Embryonic facial prominence (tissue), 1 donor: ENCODE data around the gene ZNF343.

Experiments
- DNase-seq: peaks from one replicate; pipeline ENCODE4 v3.0.0-alpha.2; 2016; ENCODE audit errors: extremely low spot score

Gene ZNF343

GRCh38 chr20:2473516-2473915 is 35.2 kb downstream of the ZNF343 start:
- no peak for DNase-seq

- DNase-seq: peak; percentile 98
These were observed 38.1 kb downstream of the ZNF343 start, which contains the start of gene SNRPB for GRCh38 chr20:2470423-2471193. SNRPB (minus strand) TSS chr20:2470789; CDS start chr20:2470690, 99 bp downstream.

- peak; percentile 26 for DNase-seq
These were observed 38.7 kb downstream of the ZNF343 start for GRCh38 chr20:2469991-2470422.

GRCh38 chr20:2468581-2469407 is 39.9 kb downstream of the ZNF343 start:
- no peak for DNase-seq

- DNase-seq: no peak
These were observed 41.3 kb downstream of the ZNF343 start for GRCh38 chr20:2467412-2467811.

- no peak for DNase-seq
These were observed 43.6 kb downstream of the ZNF343 start for GRCh38 chr20:2465100-2465499.

GRCh38 chr20:2463616-2464365 is 44.9 kb downstream of the ZNF343 start:
- DNase-seq: no peak

- no peak for DNase-seq
These were observed 46.2 kb downstream of the ZNF343 start for GRCh38 chr20:2462484-2462883.

GRCh38 chr20:2460752-2461424 is 47.8 kb downstream of the ZNF343 start:
- no peak for DNase-seq

- no peak for DNase-seq
These were observed 48.5 kb downstream of the ZNF343 start for GRCh38 chr20:2459981-2460751.

GRCh38 chr20:2458919-2459499 is 49.7 kb downstream of the ZNF343 start:
- DNase-seq: no peak

- DNase-seq: no peak
These were observed 52.8 kb downstream of the ZNF343 start for GRCh38 chr20:2455771-2456497.

- DNase-seq: no peak
These were observed 54.9 kb downstream of the ZNF343 start for GRCh38 chr20:2453792-2454191.

- no peak for DNase-seq
These were observed 56.6 kb downstream of the ZNF343 start for GRCh38 chr20:2451939-2452732.

GRCh38 chr20:2451422-2451821 is 57.3 kb downstream of the ZNF343 start:
- no peak for DNase-seq

- DNase-seq: no peak
These were observed 59.3 kb downstream of the ZNF343 start for GRCh38 chr20:2449386-2449785.

- DNase-seq: no peak
These were observed 61.9 kb downstream of the ZNF343 start for GRCh38 chr20:2446845-2447244.
